Gastrocnemius medialis (tissue), 4 donors: ENCODE results near the gene KLHL29.

Experiments used
- CTCF ChIP-seq, 5 experiments: fragments of 450-650 bp in 3 of 5; fragments of 200-600 bp in 2 of 5; sonication (generic) in 2 of 5; IDR thresholded peaks in 4 of 5; conservative IDR thresholded peaks in 1 of 5; 1 replicate in 4 of 5; 2 replicates in 1 of 5; pipeline ENCODE4 v1.5.1; 2016 to 2019; ENCODE audit warnings: antibody characterized with exemption in 5 of 5, mild to moderate bottlenecking in 3 of 5, moderate library complexity in 3 of 5
- POLR2A ChIP-seq, 2 donors: fragments of 450-650 bp; IDR thresholded peaks; one replicate each; pipeline ENCODE4 v1.6.1; 2017; ENCODE audit warnings: antibody characterized with exemption in 2 of 2, mild to moderate bottlenecking in 2 of 2, moderate library complexity in 2 of 2

GRCh38 chr2:23485841-23486683 lies 101.1 kb downstream of the KLHL29 start:
- TF ChIP-seq POLR2A (IDR thresholded peaks at IDR 0.05) (no peak), CTCF (IDR thresholded peaks at IDR 0.05 in 4 of 5, conservative IDR thresholded peaks at IDR 0.05 in 1 of 5) (no peak)
